GM23338 (cell line): ENCODE data around the gene RAB11A.

Experiments used
- CREB1 ChIP-seq: fragments of 250-450 bp; sonication (Bioruptor Pico); IDR thresholded peaks from 2 replicates; pipeline ENCODE4 v1.5.0; 2020; ENCODE audit warnings: low read depth, mild to moderate bottlenecking, moderate library complexity
- CTCF ChIP-seq, 2 experiments: fragments of 200-600 bp in 1 of 2; sonication (generic) in 1 of 2; conservative IDR thresholded peaks; 2 replicates each; pipeline versions ENCODE4 v1.5.1 to v1.6.1; 2016 to 2017; ENCODE audit warnings: antibody characterized with exemption in 2 of 2, low read depth in 2 of 2, mild to moderate bottlenecking in 2 of 2, moderate library complexity in 1 of 2
- ETS1 ChIP-seq: IDR thresholded peaks from 2 replicates; pipeline ENCODE4 v1.6.1; 2016; ENCODE audit warnings: antibody characterized with exemption
- EZH2 ChIP-seq: fragments of 200-600 bp; sonication (generic); IDR thresholded peaks from one replicate; pipeline ENCODE4 v1.8.0; 2017; ENCODE audit warnings: antibody characterized with exemption, mild to moderate bottlenecking, low read depth; ENCODE audit not compliant: unreplicated experiment
- EZH2phosphoT487 ChIP-seq: fragments of 200-600 bp; sonication (generic); IDR thresholded peaks from one replicate; pipeline ENCODE4 v1.8.1; 2018; ENCODE audit warnings: antibody characterized with exemption; ENCODE audit not compliant: unreplicated experiment
- NANOG ChIP-seq: IDR thresholded peaks from 2 replicates; pipeline ENCODE4 v1.6.1; 2016; ENCODE audit warnings: antibody characterized with exemption, borderline replicate concordance
- POLR2AphosphoS5 ChIP-seq: IDR thresholded peaks from 2 replicates; pipeline ENCODE4 v1.6.1; 2016; ENCODE audit warnings: antibody characterized with exemption, low read depth
- REST ChIP-seq: IDR thresholded peaks from one replicate; pipeline ENCODE4 v1.6.1; 2018; ENCODE audit warnings: antibody characterized with exemption; ENCODE audit not compliant: unreplicated experiment
- STAT1 ChIP-seq: IDR thresholded peaks from one replicate; pipeline ENCODE4 v1.6.1; 2016; ENCODE audit warnings: antibody characterized with exemption; ENCODE audit not compliant: unreplicated experiment

- TF ChIP-seq CTCF (conservative IDR thresholded peaks at IDR 0.05; ENCODE audit: low read depth in 2 of 2): no peak
- no peak for TF ChIP-seq POLR2AphosphoS5
- TF ChIP-seq EZH2phosphoT487: no peak
- TF ChIP-seq EZH2: no peak
- TF ChIP-seq REST: no peak
- TF ChIP-seq ETS1: no peak
- no peak for TF ChIP-seq CREB1 (CRISPR knock-in tag)
- TF ChIP-seq STAT1: no peak
- no peak for TF ChIP-seq NANOG
These were observed 39.6 kb downstream of the RAB11A start for GRCh38 chr15:65908876-65909275.
